ENCODE data around the gene SEC31B. TPM values are rescaled to one million over a fixed set of nuclear protein-coding genes. Genes with fewer than 3 reads are reported as not detected.

The SEC31B gene
- total RNA-seq, 1 experiment from 2014 or later, result 10.6 TPM

DNA sequence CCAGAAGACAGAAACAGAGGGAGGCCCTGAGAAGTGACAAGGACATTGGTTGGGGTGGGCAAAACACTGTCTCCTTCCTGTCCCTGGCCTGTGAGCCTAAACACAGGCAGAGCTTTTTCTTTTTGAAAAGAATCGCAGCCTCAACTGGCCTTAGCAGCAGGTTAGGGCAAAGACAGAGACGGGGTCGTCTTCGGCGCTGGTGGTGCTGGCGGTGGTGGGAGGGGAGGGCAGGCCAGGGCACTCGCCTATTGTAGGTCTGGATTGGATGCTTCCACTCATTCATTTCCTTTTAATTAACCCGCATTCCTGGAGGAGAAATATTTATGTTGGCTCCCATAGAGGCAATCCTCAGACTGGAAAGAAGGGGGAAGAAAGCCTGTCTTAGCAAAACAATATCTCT lies 34.3 kb downstream of the SEC31B start:
- Mint-ChIP-seq H3K4me1 (ENCODE audit: insufficient read depth, unreplicated experiment) (peaks cover 5% of the 10 kb centered on the region), H3K27me3 (ENCODE audit: insufficient read depth, unreplicated experiment) (peaks cover 16% of the 10 kb centered on the region), H3K27ac (ENCODE audit: low read depth, unreplicated experiment) (no peak overlapping the region)

DNA sequence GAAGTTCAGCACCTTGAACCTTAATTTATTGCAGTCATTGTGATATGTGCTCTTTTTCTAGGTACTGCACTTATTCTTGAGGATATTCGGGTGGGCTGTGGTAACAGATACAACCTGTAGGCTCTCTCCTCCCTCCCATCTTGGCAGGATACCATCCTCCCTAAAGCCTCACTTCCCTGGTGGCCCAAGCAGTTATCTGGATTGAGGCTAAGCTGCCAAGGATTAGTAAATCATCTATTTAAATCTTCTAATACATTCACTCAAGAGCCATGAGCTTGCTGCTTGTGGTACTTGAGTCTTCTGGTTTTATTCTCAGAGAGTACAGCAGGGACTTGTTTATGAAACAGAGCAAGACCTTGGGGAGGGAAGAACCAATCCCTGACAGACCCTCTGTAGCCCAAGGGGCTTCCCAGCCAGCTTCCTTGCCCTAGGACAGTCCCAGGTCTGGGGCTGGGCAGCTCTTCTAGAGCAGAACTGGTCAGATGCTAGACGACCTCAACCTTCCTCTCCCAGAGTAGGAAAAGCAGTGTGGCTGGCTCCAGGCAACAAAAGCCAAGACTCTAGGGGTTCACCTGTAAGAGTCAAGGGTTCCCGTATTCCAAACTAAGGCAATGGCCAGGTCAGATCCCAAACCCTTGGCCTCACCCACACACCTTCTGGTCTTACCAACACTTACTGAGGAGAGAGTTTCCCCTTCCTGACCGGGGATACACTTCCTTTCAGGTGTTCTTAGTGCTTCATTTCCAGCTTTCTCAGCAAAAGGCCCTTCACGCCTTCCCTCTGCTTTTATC lies 35.6 kb downstream of the SEC31B start:
- CTCF ChIA-PET, result interaction anchor here (0.5 to 2.1 kb wide), 7 partner anchors 10 to 104 kb away, joined by 3 to 18 read pairs (median 4); partner anchors contain the start of gene WNT8B
- Mint-ChIP-seq H3K4me1 (ENCODE audit: insufficient read depth, unreplicated experiment) (peaks cover 5% of the 10 kb centered on the region), H3K27me3 (ENCODE audit: insufficient read depth, unreplicated experiment) (peaks cover 28% of the 10 kb centered on the region)

More for the DNA sequence above, 34.3 kb downstream of the SEC31B start:
- no TSS peak for BruUV-seq (replicated peaks)
- no peak for DNase-seq (ENCODE audit: unreplicated experiment)
- POLR2A ChIA-PET, result no interaction called here
- intact Hi-C loops (cut with micrococcal nuclease), result no loop called here
- Mint-ChIP-seq H3K4me3 (ENCODE audit: unreplicated experiment) (no peak overlapping the region), H3K36me3 (ENCODE audit: insufficient read depth, unreplicated experiment) (peaks cover 19% of the 10 kb centered on the region), H3K9me3 (ENCODE audit: unreplicated experiment) (no peaks in the 10 kb centered on the region)
- TF ChIP-seq, protein P1, sequence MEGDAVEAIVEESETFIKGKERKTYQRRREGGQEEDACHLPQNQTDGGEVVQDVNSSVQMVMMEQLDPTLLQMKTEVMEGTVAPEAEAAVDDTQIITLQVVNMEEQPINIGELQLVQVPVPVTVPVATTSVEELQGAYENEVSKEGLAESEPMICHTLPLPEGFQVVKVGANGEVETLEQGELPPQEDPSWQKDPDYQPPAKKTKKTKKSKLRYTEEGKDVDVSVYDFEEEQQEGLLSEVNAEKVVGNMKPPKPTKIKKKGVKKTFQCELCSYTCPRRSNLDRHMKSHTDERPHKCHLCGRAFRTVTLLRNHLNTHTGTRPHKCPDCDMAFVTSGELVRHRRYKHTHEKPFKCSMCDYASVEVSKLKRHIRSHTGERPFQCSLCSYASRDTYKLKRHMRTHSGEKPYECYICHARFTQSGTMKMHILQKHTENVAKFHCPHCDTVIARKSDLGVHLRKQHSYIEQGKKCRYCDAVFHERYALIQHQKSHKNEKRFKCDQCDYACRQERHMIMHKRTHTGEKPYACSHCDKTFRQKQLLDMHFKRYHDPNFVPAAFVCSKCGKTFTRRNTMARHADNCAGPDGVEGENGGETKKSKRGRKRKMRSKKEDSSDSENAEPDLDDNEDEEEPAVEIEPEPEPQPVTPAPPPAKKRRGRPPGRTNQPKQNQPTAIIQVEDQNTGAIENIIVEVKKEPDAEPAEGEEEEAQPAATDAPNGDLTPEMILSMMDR (IDR thresholded peaks at IDR 0.05; ENCODE audit: unreplicated experiment), result no peak
- CTCF ChIA-PET, result interaction anchor here (1.2 kb wide), 1 partner anchor 146 kb away, joined by 3 read pairs; no protein-coding TSS in a partner anchor

DNA sequence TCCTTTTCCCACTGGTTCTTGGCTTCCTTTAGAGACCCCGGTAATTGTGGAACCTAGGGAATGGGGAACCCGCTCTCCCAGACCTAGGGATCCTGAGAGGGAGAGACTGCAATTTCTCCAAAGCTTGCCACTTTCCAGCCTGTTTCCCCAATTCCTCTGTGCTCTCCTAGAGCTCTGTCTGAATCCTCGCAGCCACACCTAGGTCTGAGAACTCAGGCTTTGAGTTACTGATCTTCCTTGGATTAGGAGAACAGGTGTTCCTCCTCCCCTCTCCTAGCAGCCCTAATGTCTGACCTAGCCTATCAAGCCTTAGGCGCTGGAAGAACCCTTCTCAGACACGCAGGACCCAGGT lies 36.9 kb downstream of the SEC31B start:
- Mint-ChIP-seq H3K4me1 (ENCODE audit: insufficient read depth, unreplicated experiment) (peaks cover 5% of the 10 kb centered on the region), H3K4me3 (ENCODE audit: unreplicated experiment) (peak overlapping the region; percentile 58), H3K27ac (ENCODE audit: low read depth, unreplicated experiment) (no peak overlapping the region), H3K27me3 (ENCODE audit: insufficient read depth, unreplicated experiment) (peaks cover 37% of the 10 kb centered on the region), H3K9me3 (ENCODE audit: unreplicated experiment) (no peaks in the 10 kb centered on the region), H3K36me3 (ENCODE audit: insufficient read depth, unreplicated experiment) (no peaks in the 10 kb centered on the region)
- no TSS peak for BruUV-seq (replicated peaks)
- TF ChIP-seq, protein P1 (IDR thresholded peaks at IDR 0.05; ENCODE audit: unreplicated experiment), result no peak
- no peak for DNase-seq (ENCODE audit: unreplicated experiment)
- POLR2A ChIA-PET, result interaction anchor here (1.0 to 3.2 kb wide), 4 partner anchors 11 to 136 kb away, joined by 3 to 11 read pairs (median 4); partner anchors contain the start of gene SCD
- CTCF ChIA-PET, result interaction anchor here (0.6 to 2.8 kb wide), 17 partner anchors 12 to 1781 kb away, joined by 3 to 18 read pairs (median 4); partner anchors contain the start of gene WNT8B
- intact Hi-C loops (cut with micrococcal nuclease), result no loop called here

More for the DNA sequence above, 35.6 kb downstream of the SEC31B start:
- DNase-seq (ENCODE audit: unreplicated experiment), result no peak
- intact Hi-C loops (cut with micrococcal nuclease), result no loop called here
- no peak overlapping the region for H3K4me3 Mint-ChIP-seq (ENCODE audit: unreplicated experiment)
- H3K27ac Mint-ChIP-seq (ENCODE audit: low read depth, unreplicated experiment), result no peak overlapping the region
- POLR2A ChIA-PET, result interaction anchor here (0.7 kb wide), 2 partner anchors 46 to 145 kb away, joined by 3 to 4 read pairs; no protein-coding TSS in a partner anchor
- TF ChIP-seq, protein P1 (IDR thresholded peaks at IDR 0.05; ENCODE audit: unreplicated experiment), result no peak
- no peaks in the 10 kb centered on the region for H3K9me3 Mint-ChIP-seq (ENCODE audit: unreplicated experiment)
- BruUV-seq (replicated peaks), result no TSS peak
- H3K36me3 Mint-ChIP-seq (ENCODE audit: insufficient read depth, unreplicated experiment), result peaks cover 8% of the 10 kb centered on the region

DNA sequence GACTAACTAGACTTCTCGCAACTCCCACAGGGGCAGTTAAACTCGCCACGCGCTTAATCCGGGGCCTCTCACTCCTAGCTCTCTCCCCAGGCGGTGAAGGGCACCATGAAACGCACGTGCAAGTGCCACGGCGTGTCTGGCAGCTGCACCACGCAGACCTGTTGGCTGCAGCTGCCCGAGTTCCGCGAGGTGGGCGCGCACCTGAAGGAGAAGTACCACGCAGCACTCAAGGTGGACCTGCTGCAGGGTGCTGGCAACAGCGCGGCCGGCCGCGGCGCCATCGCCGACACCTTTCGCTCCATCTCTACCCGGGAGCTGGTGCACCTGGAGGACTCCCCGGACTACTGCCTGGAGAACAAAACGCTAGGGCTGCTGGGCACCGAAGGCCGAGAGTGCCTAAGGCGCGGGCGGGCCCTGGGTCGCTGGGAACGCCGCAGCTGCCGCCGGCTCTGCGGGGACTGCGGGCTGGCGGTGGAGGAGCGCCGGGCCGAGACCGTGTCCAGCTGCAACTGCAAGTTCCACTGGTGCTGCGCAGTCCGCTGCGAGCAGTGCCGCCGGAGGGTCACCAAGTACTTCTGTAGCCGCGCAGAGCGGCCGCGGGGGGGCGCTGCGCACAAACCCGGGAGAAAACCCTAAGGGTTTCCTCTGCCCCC lies 37.4 kb downstream of the SEC31B start:
- Mint-ChIP-seq H3K36me3 (ENCODE audit: insufficient read depth, unreplicated experiment) (no peaks in the 10 kb centered on the region), H3K27me3 (ENCODE audit: insufficient read depth, unreplicated experiment) (peaks cover 37% of the 10 kb centered on the region), H3K4me1 (ENCODE audit: insufficient read depth, unreplicated experiment) (peaks cover 5% of the 10 kb centered on the region), H3K27ac (ENCODE audit: low read depth, unreplicated experiment) (no peak overlapping the region), H3K9me3 (ENCODE audit: unreplicated experiment) (no peaks in the 10 kb centered on the region), H3K4me3 (ENCODE audit: unreplicated experiment) (peak overlapping the region; percentile 58)
- DNase-seq (ENCODE audit: unreplicated experiment), result peak; percentile 41
- intact Hi-C loops (cut with micrococcal nuclease), result no loop called here
- TF ChIP-seq, protein P1 (IDR thresholded peaks at IDR 0.05; ENCODE audit: unreplicated experiment), result peak; percentile 62
- CTCF ChIA-PET, result interaction anchor here (0.6 to 2.8 kb wide), 22 partner anchors 9 to 1781 kb away, joined by 3 to 18 read pairs (median 4); partner anchors contain the start of gene HIF1AN
- no TSS peak for BruUV-seq (replicated peaks)
- POLR2A ChIA-PET, result interaction anchor here (0.6 to 3.2 kb wide), 8 partner anchors 12 to 1939 kb away, joined by 3 to 11 read pairs (median 4); partner anchors contain the start of gene SCD

All from MCF 10A (cell line).